ENCODE data around the gene IMPDH2. TPM values are rescaled to one million over a fixed set of nuclear protein-coding genes. Genes with fewer than 3 reads are reported as not detected.

IMPDH2 gene
- total and polyA plus RNA-seq, 12 donors = 40.7 to 105 (median 60.6) TPM

GRCh38 chr3:49028298-49028672 is 913 bp downstream of the IMPDH2 start:
- Histone ChIP-seq H3K27me3 (no peaks in the 10 kb centered on the region), H3K9me3 (no peaks in the 10 kb centered on the region), H3K4me3 (peak overlapping the region; percentile 49 to 97 (median 67)), H3K36me3 (peaks cover 0 to 83% (median 57%) of the 10 kb centered on the region in 9 donors), H3K27ac (peak overlapping the region in 9 of 10 donors; percentile 87 to 98 (median 92)), H3K4me1 (peaks cover 6 to 55% (median 21%) of the 10 kb centered on the region in 9 donors)
- 86 to 88% methylated on average over 4 of the region's 4 CpGs for WGBS, 2 donors
- DNase-seq (no peak), ATAC-seq (no peak)
- TF ChIP-seq, protein P1, sequence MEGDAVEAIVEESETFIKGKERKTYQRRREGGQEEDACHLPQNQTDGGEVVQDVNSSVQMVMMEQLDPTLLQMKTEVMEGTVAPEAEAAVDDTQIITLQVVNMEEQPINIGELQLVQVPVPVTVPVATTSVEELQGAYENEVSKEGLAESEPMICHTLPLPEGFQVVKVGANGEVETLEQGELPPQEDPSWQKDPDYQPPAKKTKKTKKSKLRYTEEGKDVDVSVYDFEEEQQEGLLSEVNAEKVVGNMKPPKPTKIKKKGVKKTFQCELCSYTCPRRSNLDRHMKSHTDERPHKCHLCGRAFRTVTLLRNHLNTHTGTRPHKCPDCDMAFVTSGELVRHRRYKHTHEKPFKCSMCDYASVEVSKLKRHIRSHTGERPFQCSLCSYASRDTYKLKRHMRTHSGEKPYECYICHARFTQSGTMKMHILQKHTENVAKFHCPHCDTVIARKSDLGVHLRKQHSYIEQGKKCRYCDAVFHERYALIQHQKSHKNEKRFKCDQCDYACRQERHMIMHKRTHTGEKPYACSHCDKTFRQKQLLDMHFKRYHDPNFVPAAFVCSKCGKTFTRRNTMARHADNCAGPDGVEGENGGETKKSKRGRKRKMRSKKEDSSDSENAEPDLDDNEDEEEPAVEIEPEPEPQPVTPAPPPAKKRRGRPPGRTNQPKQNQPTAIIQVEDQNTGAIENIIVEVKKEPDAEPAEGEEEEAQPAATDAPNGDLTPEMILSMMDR (IDR thresholded peaks at IDR 0.05) = no peak
- intact Hi-C loops (cut with DNase I) = loop anchor here in 1 of 10 donors (10.0 kb wide), 1 partner anchor 397 kb away; the partner anchor contains the start of genes AMT and NICN1

- H3K36me3 ChIP-seq = peaks cover 0 to 82% (median 52%) of the 10 kb centered on the region in 9 donors
- H3K27ac ChIP-seq = peak overlapping the region in 2 of 10 donors; percentile 2 to 89
- 96 to 97% methylated on average over 9 of the region's 9 CpGs for WGBS, 2 donors
- DNase-seq = no peak
- no peak for ATAC-seq
- intact Hi-C loops (cut with DNase I) = loop anchor here in 1 of 10 donors (10.0 kb wide), 1 partner anchor 397 kb away; the partner anchor contains the start of genes AMT and NICN1
- TF ChIP-seq, protein P1 (IDR thresholded peaks at IDR 0.05) = no peak
- no peak overlapping the region for H3K4me3 ChIP-seq
- no peaks in the 10 kb centered on the region for H3K27me3 ChIP-seq
- H3K9me3 ChIP-seq = no peaks in the 10 kb centered on the region
- H3K4me1 ChIP-seq = peaks cover 11 to 57% (median 28%) of the 10 kb centered on the region in 9 donors
Measured at GRCh38 chr3:49027634-49028033, 1.6 kb downstream of the IMPDH2 start.

- H3K4me1 ChIP-seq = peaks cover 11 to 59% (median 31%) of the 10 kb centered on the region in 9 donors
Measured at GRCh38 chr3:49026536-49026935, 2.7 kb downstream of the IMPDH2 start.

DNA sequence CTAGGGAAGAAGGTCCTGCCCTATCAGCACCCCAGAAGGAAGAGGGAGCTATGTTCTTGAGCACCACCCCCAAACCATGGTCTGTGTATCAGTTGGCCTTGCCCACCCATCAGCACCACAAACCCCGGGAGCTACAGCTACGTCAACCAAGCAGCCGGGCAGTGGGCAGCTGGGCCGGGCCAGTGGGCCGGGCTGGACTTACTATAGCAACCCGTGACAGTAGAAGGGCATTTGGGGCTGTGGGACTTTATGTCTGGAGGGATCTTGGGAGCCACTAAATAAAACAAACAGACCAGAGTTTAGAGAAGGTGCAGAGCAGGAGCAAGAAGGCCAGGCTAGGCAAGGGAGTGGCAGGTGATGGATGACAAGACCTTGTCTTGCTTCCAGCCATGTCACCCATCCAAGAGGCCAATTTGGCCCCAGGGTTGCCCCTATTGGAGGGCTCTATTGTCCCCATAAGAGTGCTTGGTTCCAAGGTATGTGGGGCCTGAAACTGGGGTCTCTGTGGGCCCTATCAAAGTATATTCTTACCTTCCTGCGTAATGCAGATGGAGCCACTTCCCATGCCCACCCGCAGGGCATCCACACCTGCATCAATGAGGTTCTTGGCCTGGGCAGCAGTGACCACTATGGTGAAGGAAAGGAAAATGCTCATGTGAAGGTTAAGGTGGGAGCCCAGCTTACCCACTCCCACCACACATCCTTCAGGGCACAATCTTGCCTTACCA is 3.2 kb downstream of the IMPDH2 start:
- Histone ChIP-seq H3K4me1 (peaks cover 11 to 59% (median 31%) of the 10 kb centered on the region in 9 donors), H3K4me3 (no peak overlapping the region), H3K36me3 (peaks cover 0 to 65% (median 35%) of the 10 kb centered on the region in 9 donors), H3K27ac (no peak overlapping the region), H3K27me3 (no peaks in the 10 kb centered on the region), H3K9me3 (no peaks in the 10 kb centered on the region)
- intact Hi-C loops (cut with DNase I) = loop anchor here in 1 of 10 donors (10.0 kb wide), 1 partner anchor 399 kb away; the partner anchor contains the start of genes AMT and NICN1
- TF ChIP-seq, protein P1 (IDR thresholded peaks at IDR 0.05) = no peak
- DNase-seq (no peak), ATAC-seq (no peak)
- 90 to 96% methylated on average over 8 of the region's 8 CpGs for WGBS, 2 donors

More at GRCh38 chr3:49026536-49026935, 2.7 kb downstream of the IMPDH2 start:
- H3K27me3 ChIP-seq = no peaks in the 10 kb centered on the region
- TF ChIP-seq, protein P1 (IDR thresholded peaks at IDR 0.05) = no peak
- WGBS, 2 donors = 96 to 99% methylated on average over 3 of the region's 3 CpGs
- no peaks in the 10 kb centered on the region for H3K9me3 ChIP-seq
- no peak for DNase-seq
- ATAC-seq = no peak
- intact Hi-C loops (cut with DNase I) = loop anchor here in 1 of 10 donors (10.0 kb wide), 1 partner anchor 398 kb away; the partner anchor contains the start of genes AMT and NICN1
- H3K27ac ChIP-seq = no peak overlapping the region
- H3K36me3 ChIP-seq = peaks cover 0 to 71% (median 41%) of the 10 kb centered on the region in 9 donors
- no peak overlapping the region for H3K4me3 ChIP-seq
